GM12892 (cell line): Measurements from ENCODE around the gene C1QL1. TPM values are rescaled to one million over a fixed set of nuclear protein-coding genes. Genes with fewer than 3 reads are reported as not detected.

Source experiments
- DNase-seq: peaks from one replicate; pipeline ENCODE4 v3.0.0; 2011; ENCODE audit not compliant: insufficient read length
- FAIRE-seq: peaks from 2 replicates; lab custom pipeline; 2011; peaks lifted over from hg19 to GRCh38; lab: Jason Lieb, UNC
- POLR2A ChIP-seq: IDR thresholded peaks from 2 replicates; pipeline ENCODE4 v1.6.1; 2011; ENCODE audit warnings: low read depth, low read length, control low read depth
- POLR2AphosphoS5 ChIP-seq: IDR thresholded peaks from 2 replicates; pipeline ENCODE4 v1.6.1; 2011; ENCODE audit warnings: low read depth, low read length, control low read depth
- TAF1 ChIP-seq: IDR thresholded peaks from 2 replicates; pipeline ENCODE4 v1.6.1; 2011; ENCODE audit warnings: low read depth, mild to moderate bottlenecking, control low read depth, low read length, borderline replicate concordance
- polyA plus RNA-seq: library from polyadenylated mRNA; unstranded; fragments of >200 nt; gene quantifications from one replicate; pipeline ENCODE4 v1.2.1, GENCODE V29; 2012; ENCODE audit warnings: missing spikeins, inconsistent platforms; ENCODE audit not compliant: missing spikeins

The C1QL1 gene
- polyA plus RNA-seq, result not detected

DNA sequence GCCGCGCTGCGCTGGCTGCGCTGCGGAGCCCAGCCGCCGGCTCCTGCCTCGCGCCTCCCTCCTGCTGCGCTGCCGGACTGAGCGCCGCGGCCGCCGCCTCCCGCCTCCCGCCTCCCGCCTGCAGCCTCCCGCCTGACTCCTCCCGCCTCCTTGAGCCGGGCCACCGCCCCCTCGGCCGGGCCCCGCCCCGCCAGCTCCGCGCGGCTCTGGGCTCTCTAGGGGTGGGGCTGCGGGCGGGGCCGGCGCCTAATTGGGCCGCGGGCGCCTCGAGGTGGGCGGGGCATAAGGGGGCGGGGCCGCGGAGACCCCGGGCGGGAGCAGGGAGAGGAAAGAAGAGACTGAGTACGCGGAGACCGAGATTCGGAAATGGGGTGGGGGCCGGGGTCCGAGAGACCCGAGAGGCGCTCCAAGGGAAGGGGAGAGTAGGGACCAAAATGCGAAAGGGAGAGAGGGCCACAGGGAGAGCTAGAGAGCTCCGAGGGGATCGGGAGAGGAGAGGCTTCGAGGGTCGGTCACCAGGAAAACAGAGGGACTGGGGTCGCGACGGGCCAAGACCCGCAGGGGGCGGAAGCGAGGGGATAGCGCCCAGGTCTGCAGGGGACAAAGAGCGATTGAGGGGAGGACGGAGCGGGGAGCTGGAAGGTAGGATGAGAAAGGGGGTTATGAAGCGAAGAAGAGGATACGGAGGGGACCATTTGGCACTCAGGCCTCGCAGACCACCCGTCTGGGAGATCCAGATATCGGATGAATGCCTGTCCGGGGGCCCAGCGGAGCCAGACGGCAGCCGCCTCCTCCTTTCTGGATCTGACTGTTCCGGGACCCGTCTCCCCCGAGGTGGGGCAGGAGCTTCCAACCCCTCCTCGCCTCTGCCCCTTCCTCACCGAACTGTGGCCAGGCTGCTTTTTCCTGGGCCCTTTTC is at the start of gene C1QL1:
Gene C1QL1, minus strand, starts transcription at position 79 of the 919 bp plus-strand sequence. CDS start 255 bp downstream, outside the sequence.
- TF ChIP-seq TAF1, result no peak
- no peak for TF ChIP-seq POLR2AphosphoS5
- TF ChIP-seq POLR2A, result no peak
- peak; percentile 90 for FAIRE-seq
- peak; percentile 100 for DNase-seq

DNA sequence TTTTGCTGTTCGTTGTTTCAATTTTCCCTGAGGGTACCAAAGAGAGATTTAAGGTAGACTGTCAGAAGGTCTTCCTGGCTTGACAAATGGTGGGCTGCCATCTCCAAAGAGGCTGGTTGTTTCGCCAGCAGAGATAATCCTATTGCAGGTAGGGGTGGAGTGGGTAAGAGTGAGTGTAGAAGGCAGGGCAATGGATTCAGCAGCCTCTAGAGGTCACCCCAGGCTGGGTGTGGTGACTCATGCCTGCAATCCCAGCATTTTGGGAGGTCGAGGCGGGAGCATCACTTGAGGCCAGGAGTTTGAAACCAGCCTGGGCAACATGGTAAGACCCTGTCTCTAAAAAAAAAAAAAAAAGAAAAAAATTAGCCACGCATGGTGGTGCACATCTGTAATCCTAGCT is 48.7 kb upstream of the C1QL1 start:
- no peak for TF ChIP-seq POLR2AphosphoS5
- no peak for TF ChIP-seq TAF1
- TF ChIP-seq POLR2A, result no peak
- FAIRE-seq, result no peak
- DNase-seq, result no peak

DNA sequence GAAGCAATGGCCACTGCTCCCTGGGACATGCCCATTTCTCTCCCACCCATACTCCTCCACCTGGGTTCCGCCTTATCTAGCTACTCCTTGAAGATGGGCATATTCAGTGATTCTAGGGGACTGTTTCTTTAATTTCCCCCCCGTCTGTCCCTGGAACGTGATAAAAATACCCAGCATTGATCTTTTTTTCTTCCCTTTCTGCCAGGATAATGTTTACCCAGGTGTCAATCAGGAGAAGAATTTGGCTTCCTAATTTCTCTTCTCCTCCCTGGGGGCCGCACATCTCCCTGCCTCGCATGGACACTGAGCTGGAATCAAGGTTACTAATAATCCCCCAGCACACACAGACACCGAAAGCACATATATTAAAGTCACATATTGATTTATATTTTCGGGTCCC is 48.1 kb upstream of the C1QL1 start:
- TF ChIP-seq TAF1, result no peak
- no peak for TF ChIP-seq POLR2A
- no peak for TF ChIP-seq POLR2AphosphoS5
- DNase-seq (no peak), FAIRE-seq (no peak)

DNA sequence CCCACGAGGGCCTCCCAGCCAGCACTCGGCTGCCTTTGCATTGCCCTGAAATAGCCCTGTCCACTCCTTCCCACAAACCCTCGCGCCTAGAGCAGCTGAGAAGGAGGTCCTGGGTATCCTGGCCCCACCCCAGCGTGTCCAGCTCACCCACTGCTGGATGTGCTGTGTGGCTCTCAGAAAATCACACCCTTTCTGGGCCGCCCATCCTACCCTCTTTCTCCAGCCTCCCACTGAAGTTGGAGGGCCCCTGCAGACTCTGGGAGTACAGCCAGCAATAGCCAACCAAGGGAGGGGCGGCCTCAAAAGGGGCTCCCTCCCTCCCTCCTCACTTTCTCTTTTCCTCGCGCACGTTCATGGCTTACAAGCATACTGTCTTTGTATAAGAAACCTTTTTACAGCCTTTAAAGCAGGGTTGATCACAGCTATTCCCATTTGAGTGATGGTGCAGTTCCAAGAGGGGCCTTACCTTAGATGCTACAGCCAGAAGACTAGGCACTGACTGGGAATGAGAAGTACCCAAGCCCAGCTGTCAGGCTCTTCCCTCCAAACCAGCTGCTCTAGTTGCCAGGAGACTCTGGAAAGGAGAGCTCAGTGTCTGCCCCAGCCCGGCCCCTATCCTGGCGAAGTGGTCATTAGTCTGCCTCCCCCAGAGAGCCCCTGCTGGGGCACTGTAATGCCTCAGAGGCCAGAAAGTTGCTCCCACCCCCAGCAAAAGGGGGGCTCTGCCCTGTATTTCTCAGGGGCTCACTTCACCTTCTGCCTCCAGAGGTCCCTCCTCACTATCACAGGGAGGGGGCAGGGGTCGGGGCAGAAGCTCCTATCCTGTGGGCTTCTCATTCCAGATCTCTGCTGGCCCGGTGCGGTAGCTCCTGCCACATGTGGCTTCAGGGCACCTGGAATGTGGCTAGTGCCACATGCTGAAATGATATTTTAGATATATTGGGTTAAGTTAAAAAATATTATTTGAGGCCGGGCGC is 45.2 kb upstream of the C1QL1 start:
- DNase-seq (no peak), FAIRE-seq (no peak)
- TF ChIP-seq POLR2A, result no peak
- no peak for TF ChIP-seq TAF1
- no peak for TF ChIP-seq POLR2AphosphoS5

DNA sequence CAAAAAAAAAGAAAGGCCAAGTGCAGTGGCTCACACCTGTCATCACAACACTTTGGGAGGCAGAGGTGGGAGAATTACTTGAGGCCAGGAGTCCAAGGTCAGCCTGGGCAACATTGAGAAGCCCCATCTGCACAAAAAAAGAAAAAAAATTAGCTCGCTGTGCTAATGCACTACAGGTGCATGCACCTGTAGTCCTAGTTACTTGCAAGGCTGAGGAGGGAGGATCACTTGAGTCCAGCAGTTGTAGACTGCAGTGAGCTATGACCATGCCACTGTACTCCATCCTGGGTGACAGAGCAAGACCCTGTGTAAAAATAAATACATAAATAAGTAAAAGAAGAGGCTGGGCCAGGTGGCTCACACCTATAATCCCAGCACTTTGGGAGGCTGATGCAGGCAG is 43.7 kb upstream of the C1QL1 start:
- no peak for TF ChIP-seq TAF1
- TF ChIP-seq POLR2A, result no peak
- TF ChIP-seq POLR2AphosphoS5, result no peak
- no peak for DNase-seq
- no peak for FAIRE-seq

DNA sequence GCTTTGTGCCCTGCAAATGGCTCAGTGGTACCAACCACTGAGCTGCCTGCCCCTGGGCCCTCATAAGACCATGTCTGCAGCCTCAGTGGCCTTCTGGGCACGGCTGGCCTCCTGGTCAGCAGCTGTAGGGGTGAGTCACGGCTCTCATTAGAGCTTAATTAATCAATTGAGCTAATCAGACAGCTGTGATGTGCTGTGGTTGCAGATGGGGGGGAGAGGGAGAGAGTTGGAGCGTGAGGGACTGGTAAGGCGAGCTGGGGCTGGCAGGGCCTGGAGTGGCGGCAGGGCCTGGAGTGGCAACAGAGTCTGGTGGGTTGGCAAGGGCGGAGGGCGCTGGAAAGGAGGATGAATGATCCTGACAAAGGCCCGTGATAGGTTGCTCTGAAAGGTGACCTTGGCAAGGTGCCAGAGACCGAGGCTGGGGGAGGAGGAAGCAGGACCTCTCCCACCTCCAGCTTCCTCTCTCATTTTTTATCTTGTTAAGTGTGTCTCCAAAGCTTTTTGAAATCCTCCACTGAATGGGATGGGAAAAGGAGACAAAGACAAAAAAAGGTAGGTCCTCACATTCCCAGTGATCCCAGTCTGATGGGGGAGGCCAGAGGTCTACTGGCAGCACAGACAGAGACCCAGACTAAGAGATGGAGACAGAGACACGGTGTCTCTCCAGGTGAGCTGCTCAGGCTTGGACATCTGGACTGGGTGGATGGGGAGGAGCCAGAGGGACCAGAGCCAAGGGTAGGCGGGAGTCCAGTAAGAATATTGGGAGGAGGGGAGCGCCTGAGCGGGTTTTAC is 41.8 kb upstream of the C1QL1 start:
- no peak for TF ChIP-seq POLR2AphosphoS5
- no peak for TF ChIP-seq TAF1
- TF ChIP-seq POLR2A, result no peak
- no peak for FAIRE-seq
- no peak for DNase-seq

DNA sequence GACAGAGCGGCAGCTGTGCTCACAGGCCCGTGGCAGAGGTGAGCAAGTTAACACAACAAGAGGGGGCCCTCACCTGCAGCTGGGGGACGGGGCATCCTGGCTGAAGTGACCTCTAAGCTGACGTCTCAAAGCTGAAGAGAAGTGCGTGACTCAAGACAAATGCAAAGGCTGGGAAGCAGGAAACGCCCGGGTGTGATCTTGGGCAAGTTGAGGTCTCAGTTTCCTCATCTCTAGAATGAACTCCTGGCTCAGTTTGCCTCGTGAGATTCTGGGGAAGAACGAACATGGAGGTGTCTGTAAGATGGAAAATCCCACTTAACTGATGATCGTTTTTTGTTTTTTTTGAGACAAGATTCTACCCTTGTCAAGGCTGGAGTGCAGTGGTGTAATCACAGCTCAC is 40.1 kb upstream of the C1QL1 start:
- no peak for TF ChIP-seq TAF1
- no peak for TF ChIP-seq POLR2A
- TF ChIP-seq POLR2AphosphoS5, result no peak
- peak; percentile 70 for FAIRE-seq
- no peak for DNase-seq

DNA sequence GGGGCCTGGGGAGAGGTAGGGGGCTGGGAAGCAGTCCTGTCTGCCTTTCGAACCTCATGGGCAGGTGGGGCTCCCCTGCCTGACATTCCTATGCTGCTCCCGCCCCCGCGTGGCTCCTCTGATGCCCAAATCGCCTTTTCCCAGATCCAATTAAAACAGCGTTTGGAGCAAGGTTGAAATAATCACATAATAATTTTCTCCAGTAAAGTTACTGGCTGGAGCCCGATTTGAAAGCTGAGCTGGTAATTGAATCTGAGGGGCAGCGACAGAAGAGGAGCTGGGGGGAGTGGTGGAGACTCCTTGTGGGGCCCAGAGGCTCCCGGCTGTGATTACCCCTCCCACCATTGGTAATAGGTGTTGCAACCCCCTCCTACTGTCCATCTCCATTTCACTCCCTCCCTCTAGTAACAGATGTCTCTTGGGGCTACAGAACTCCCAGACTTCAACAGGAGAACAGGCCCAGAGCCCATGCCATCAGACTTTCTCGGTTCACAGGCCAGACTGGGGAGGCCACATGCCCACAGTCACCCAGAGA is 38.9 kb upstream of the C1QL1 start:
- no peak for FAIRE-seq
- no peak for DNase-seq
- TF ChIP-seq TAF1 (no peak), POLR2A (no peak), POLR2AphosphoS5 (no peak)

DNA sequence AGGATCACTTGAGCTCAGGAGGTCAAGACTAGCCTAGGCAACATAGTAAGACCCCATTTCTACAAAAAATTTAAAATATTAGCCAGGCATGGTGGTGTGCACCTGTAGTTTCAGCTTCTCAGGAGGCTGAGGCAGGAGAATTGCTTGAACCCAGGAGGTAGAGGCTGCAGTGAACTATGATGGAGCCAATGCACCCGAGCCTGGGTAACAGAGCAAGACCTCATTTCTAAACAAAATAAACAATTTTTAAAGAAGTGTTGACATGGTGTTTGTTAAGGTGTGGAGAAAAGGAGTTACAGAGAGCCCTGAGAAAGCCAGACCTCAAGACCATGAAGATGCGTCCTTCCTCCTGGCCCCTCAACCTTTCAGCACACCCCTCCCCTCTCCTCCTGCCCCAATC is 37.6 kb upstream of the C1QL1 start:
- no peak for DNase-seq
- FAIRE-seq, result no peak
- TF ChIP-seq POLR2AphosphoS5, result no peak
- TF ChIP-seq POLR2A, result no peak
- TF ChIP-seq TAF1, result no peak

DNA sequence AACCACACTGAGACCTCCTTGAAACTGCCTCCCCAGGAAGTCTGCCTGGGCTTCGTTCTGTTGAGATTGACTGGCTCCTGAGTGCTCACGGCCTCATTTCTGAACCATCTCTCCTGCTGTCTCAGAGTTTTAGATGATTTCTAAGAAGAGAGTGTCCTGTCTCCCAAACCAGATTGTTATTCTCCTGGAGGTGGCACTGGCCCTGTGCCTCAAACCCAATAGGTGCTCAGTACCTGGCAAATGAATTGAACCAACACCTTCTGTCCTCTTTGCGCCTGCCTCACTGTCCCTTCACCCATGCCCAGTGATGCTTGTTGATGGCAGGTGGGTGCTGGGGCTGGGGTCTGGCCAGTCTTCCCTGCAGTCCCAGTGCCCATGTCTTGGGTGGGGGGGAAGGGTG is 36.3 kb upstream of the C1QL1 start:
- DNase-seq (no peak), FAIRE-seq (no peak)
- TF ChIP-seq POLR2A, result no peak
- TF ChIP-seq TAF1, result no peak
- TF ChIP-seq POLR2AphosphoS5, result no peak

DNA sequence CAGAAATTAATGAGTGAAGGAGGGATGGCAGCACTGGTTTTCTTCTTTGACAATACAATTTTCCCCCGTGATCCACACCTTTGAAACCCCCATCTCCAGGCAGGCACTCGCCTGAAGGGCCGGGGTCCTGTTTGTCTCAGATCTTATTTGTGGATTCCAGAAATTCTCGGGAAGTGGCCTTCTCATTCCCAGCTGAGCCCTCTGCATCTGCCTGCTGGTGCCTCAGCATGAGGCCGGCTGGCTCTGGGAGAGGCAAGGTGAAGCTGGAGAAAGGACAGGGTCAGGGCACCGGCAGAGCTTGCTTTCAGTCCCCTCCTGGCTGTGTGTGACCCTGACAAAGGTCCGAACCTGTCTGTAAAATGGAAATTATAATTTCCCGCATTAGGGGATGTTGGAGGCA is 35.8 kb upstream of the C1QL1 start:
- FAIRE-seq, result no peak
- no peak for DNase-seq
- TF ChIP-seq TAF1, result no peak
- no peak for TF ChIP-seq POLR2A
- TF ChIP-seq POLR2AphosphoS5, result no peak
